ENCODE results near the gene SLC9A9. TPM values are rescaled to one million over a fixed set of nuclear protein-coding genes. Genes with fewer than 3 reads are reported as not detected.

Gene SLC9A9
- total and polyA plus RNA-seq, 9 of the 15 experiments (the other 6 are each of a cell fraction or from before 2014, with no cell fraction given) = 0.03 to 0.13 TPM; not detected in 7

DNA sequence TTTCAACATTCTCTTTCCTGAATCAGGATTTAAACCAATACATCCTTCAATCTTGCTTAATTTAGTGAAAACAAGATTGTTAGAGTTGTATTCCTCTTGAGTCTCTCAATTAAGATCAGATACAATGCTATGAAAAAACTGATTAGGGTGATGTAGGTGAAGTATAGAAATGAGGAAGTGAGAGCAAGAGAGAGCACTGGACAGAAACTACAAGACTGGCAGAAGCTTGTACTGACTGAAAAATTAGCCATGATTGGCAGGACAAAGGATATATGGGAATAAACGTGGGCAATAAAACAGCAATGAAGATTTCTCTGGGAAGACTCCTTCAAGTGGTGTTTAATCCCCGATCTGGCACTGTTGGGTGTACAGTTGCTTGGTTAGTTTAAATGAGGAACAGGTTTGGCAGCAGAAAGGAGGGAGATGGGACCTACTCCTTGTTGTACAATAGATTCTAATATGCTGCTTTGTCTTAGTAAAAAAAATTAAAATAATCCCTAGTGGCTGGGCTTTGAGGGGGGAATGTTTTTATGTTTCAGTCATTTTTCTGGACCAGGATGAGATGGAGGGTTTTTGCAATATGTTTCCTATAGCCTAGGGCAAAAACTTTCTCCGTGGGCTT is 252.7 kb downstream of the SLC9A9 start (continued):
- no peak for TF ChIP-seq SFPQ (IDR thresholded peaks at IDR 0.05; ENCODE audit: low read depth, low read length)
- TF ChIP-seq, protein P1, sequence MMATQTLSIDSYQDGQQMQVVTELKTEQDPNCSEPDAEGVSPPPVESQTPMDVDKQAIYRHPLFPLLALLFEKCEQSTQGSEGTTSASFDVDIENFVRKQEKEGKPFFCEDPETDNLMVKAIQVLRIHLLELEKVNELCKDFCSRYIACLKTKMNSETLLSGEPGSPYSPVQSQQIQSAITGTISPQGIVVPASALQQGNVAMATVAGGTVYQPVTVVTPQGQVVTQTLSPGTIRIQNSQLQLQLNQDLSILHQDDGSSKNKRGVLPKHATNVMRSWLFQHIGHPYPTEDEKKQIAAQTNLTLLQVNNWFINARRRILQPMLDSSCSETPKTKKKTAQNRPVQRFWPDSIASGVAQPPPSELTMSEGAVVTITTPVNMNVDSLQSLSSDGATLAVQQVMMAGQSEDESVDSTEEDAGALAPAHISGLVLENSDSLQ (IDR thresholded peaks at IDR 0.05) = peak; percentile 18; the same call in 1 of the 2 replicates
- TF ChIP-seq SPI1 (IDR thresholded peaks at IDR 0.05; ENCODE audit: borderline replicate concordance, low read depth, low read length) = peak; percentile 88

DNA sequence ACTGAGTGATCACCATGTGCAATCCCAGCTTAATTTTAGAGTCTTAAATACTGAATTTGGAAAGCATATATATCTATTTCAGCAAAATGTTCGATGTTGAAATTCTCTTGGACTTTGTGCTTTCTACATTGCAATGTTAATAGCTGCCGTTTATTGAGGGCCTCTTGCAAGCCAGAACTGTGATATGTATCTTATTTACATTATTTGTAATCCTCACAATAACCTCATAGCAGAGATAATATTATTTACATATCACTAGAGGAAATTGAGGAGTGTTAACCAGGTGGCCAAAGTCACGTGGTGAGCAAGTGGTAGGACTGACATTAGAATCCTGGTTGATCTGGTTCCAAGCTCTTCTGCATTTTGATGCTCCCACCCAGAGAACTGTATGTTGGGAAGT is 254.1 kb downstream of the SLC9A9 start:
- ChIA-PET CTCF (ENCODE audit: low intra/inter-chr PET ratio) (no interaction called here), POLR2A (interaction anchor here (0.6 kb wide), 1 partner anchor 593 kb away, joined by 3 read pairs; the partner anchor contains the start of gene U2SURP)
- in situ Hi-C loops (cut with MboI) = no loop called here
- 0 out of 5 replicates have a peak, but pooled peaks cover 0 to 1% of the 10 kb centered on the region in 2 experiments for H3K27me3 ChIP-seq (ENCODE audit: control insufficient read depth in 2 of 2, insufficient read depth in 2 of 2, low read length in 2 of 2)
- TF ChIP-seq, protein P2, sequence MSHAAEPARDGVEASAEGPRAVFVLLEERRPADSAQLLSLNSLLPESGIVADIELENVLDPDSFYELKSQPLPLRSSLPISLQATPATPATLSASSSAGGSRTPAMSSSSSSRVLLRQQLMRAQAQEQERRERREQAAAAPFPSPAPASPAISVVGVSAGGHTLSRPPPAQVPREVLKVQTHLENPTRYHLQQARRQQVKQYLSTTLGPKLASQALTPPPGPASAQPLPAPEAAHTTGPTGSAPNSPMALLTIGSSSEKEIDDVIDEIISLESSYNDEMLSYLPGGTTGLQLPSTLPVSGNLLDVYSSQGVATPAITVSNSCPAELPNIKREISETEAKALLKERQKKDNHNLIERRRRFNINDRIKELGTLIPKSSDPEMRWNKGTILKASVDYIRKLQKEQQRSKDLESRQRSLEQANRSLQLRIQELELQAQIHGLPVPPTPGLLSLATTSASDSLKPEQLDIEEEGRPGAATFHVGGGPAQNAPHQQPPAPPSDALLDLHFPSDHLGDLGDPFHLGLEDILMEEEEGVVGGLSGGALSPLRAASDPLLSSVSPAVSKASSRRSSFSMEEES (CRISPR knock-in tag; IDR thresholded peaks at IDR 0.05) = peak; percentile 46
- TF ChIP-seq ZNF57 (CRISPR knock-in tag; IDR thresholded peaks at IDR 0.05) (no peak), KLF1 (tag; IDR thresholded peaks at IDR 0.05) (no peak), ZBTB8A (IDR thresholded peaks at IDR 0.05; ENCODE audit: partially characterized antibody) (no peak), RNF219 (CRISPR knock-in tag; IDR thresholded peaks at IDR 0.05) (no peak)
- TF ChIP-seq, protein P3, sequence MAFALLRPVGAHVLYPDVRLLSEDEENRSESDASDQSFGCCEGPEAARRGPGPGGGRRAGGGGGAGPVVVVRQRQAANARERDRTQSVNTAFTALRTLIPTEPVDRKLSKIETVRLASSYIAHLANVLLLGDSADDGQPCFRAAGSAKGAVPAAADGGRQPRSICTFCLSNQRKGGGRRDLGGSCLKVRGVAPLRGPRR (CRISPR knock-in tag; IDR thresholded peaks at IDR 0.05) = no peak
- H3K4me1 ChIP-seq (replicated peaks in 1 of 2; ENCODE audit: control insufficient read depth in 2 of 2, insufficient read depth in 2 of 2, low read length in 2 of 2) = peaks cover 6 to 11% of the 10 kb centered on the region in 2 experiments; a peak in 4 of 5 replicates
- WGBS (ENCODE audit: insufficient coverage, low coverage, missing lambda C conversion rate) = 11% methylated on average over 3 of the region's 3 CpGs
- H3K27ac ChIP-seq (ENCODE audit: extremely low read depth, low read depth, low read length) = no peak overlapping the region
- H3K9me1 ChIP-seq (ENCODE audit: control insufficient read depth, insufficient read depth, low read length) = no peaks in the 10 kb centered on the region
- intact Hi-C loops (cut with micrococcal nuclease) = no loop called here
- no peaks in the 10 kb centered on the region for H3K36me3 ChIP-seq (ENCODE audit: control insufficient read depth, insufficient read depth, low read length)
- BruUV-seq (replicated peaks) = no TSS peak
- no peak overlapping the region for H3K4me3 ChIP-seq
- no peaks in the 10 kb centered on the region for H3K9me3 ChIP-seq (replicated peaks; ENCODE audit: control insufficient read depth, insufficient read depth, low read depth, low read length)
- ATAC-seq (no peak), FAIRE-seq (no peak), DNase-seq (ENCODE audit: extremely low read depth in 1 of 4, low spot score in 3 of 4) (no peak)
- no peaks in the 10 kb centered on the region for H4K20me1 ChIP-seq (replicated peaks; ENCODE audit: control insufficient read depth, insufficient read depth, low read length)
- H3K4me2 ChIP-seq (ENCODE audit: insufficient read depth, low read length) = no peak overlapping the region
- no peaks in the 10 kb centered on the region for H3K79me2 ChIP-seq (ENCODE audit: control insufficient read depth, insufficient read depth, low read length)
- H2AFZ ChIP-seq (ENCODE audit: low read depth, low read length) = no peak overlapping the region
- no peak overlapping the region for H3K9ac ChIP-seq (ENCODE audit: insufficient read depth in 1 of 2, low read depth in 2 of 2, low read length in 2 of 2)
